OCI-LY1 (cell line): ENCODE data around the gene ASPDH.

Experiments
- H2AFZ ChIP-seq: fragments of 200-600 bp; sonication (generic), shearing (Covaris generic); 2 replicates; pipeline ENCODE4 v1.6.0; 2014; ENCODE audit warnings: antibody characterized with exemption, mild to moderate bottlenecking, low read length
- H3F3A ChIP-seq: fragments of 200-600 bp; sonication (generic), shearing (Covaris generic); 2 replicates; pipeline ENCODE4 v1.6.0; 2014; ENCODE audit warnings: mild to moderate bottlenecking, antibody characterized with exemption, low read length, moderate library complexity; ENCODE audit not compliant: insufficient read depth
- H3K27ac ChIP-seq: fragments of 200-600 bp; sonication (generic); 2 replicates; pipeline ENCODE4 v1.5.1; 2014; ENCODE audit warnings: low read length, mixed run types, mild to moderate bottlenecking, low read depth; ENCODE audit not compliant: poor library complexity, severe bottlenecking
- H3K27me3 ChIP-seq: fragments of 200-600 bp; sonication (generic); 2 replicates; pipeline ENCODE4 v1.6.0; 2014; ENCODE audit warnings: antibody characterized with exemption, mild to moderate bottlenecking, low read length, moderate library complexity; ENCODE audit not compliant: insufficient read depth
- H3K36me3 ChIP-seq: fragments of 200-600 bp; sonication (generic); 2 replicates; pipeline ENCODE4 v1.6.1; 2014; ENCODE audit warnings: mild to moderate bottlenecking, antibody characterized with exemption, low read length, moderate library complexity, mixed read lengths; ENCODE audit not compliant: insufficient read depth
- H3K4me1 ChIP-seq: fragments of 200-600 bp; sonication (generic); 2 replicates; pipeline ENCODE4 v1.5.1; 2014; ENCODE audit warnings: mild to moderate bottlenecking, low read length, moderate library complexity; ENCODE audit not compliant: insufficient read depth, severe bottlenecking
- H3K4me2 ChIP-seq: fragments of 200-600 bp; sonication (generic), shearing (Covaris generic); 2 replicates; pipeline ENCODE4 v1.6.1; 2014; ENCODE audit warnings: low read length
- H3K4me3 ChIP-seq: fragments of 200-600 bp; sonication (generic); 2 replicates; pipeline ENCODE4 v1.5.1; 2014; ENCODE audit warnings: low read length, low read depth, mild to moderate bottlenecking, mixed read lengths; ENCODE audit not compliant: poor library complexity, severe bottlenecking
- H3K79me2 ChIP-seq: fragments of 200-600 bp; shearing (Covaris generic); 2 replicates; pipeline ENCODE4 v1.6.1; 2016; ENCODE audit warnings: mixed run types, low read length, mixed read lengths; ENCODE audit not compliant: insufficient read depth
- H3K9ac ChIP-seq: fragments of 200-600 bp; sonication (generic), shearing (Covaris generic); 2 replicates; pipeline ENCODE4 v1.6.1; 2014; ENCODE audit warnings: mild to moderate bottlenecking, low read length, mixed read lengths
- H3K9me2 ChIP-seq: fragments of 200-600 bp; sonication (generic), shearing (Covaris generic); 2 replicates; pipeline ENCODE4 v1.6.1; 2014; ENCODE audit warnings: low read depth, mild to moderate bottlenecking, low read length, mixed read lengths
- H3K9me3 ChIP-seq: fragments of 200-600 bp; shearing (Covaris generic); 2 replicates; pipeline ENCODE4 v1.6.1; 2014; ENCODE audit warnings: low read length, mixed read lengths
- H4K20me1 ChIP-seq: fragments of 200-600 bp; sonication (generic), shearing (Covaris generic); 2 replicates; pipeline ENCODE4 v1.6.0; 2016; ENCODE audit warnings: mild to moderate bottlenecking, low read length; ENCODE audit not compliant: insufficient read depth
- EZH2 ChIP-seq: fragments of 200-600 bp; sonication (generic), shearing (Covaris generic); IDR thresholded peaks from 2 replicates; pipeline ENCODE4 v1.8.0; 2017; ENCODE audit warnings: borderline replicate concordance, mixed run types, mild to moderate bottlenecking, antibody characterized with exemption, low read length, moderate library complexity, mixed read lengths
- TF ChIP-seq, protein P1 (sequence below): fragments of 200-600 bp; sonication (generic), shearing (Covaris generic); IDR thresholded peaks from 2 replicates; pipeline ENCODE4 v1.5.1; 2017; ENCODE audit warnings: mild to moderate bottlenecking, antibody characterized with exemption, low read length, moderate library complexity, mixed read lengths

ASPDH gene

DNA sequence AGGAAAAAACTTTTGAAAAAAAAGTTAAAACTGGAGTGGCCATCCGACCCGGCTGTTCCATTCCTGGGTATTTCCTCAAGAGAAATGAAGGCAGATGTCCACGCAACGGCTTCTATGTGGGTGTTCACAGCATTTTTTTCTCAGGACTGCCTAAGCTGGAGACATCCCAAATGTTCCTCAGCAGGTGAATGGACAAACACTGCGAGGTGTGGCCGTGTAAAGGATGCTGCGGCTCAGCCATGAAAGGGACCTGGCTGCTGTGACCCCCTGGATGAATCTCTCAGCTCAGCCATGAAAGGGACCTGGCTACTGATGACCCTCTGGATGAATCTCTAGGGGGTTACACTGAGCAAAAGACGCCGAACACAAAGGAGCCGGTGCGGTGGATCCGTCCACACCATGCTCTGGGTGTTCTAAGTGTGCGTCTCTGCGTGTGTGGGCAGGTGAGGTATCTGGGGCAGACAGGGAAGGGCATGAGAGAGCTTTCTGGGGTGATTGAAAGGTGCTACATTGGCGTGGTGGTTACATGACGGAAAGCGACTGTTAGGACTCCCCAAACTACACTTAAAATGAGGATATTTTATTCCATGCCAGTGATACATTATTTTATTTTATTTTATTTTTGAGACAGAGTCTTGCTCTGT is 7.2 kb upstream of the ASPDH start:
- no peaks in the 10 kb centered on the region for H3K9me2 ChIP-seq
- TF ChIP-seq EZH2: no peak
- TF ChIP-seq, protein P1, sequence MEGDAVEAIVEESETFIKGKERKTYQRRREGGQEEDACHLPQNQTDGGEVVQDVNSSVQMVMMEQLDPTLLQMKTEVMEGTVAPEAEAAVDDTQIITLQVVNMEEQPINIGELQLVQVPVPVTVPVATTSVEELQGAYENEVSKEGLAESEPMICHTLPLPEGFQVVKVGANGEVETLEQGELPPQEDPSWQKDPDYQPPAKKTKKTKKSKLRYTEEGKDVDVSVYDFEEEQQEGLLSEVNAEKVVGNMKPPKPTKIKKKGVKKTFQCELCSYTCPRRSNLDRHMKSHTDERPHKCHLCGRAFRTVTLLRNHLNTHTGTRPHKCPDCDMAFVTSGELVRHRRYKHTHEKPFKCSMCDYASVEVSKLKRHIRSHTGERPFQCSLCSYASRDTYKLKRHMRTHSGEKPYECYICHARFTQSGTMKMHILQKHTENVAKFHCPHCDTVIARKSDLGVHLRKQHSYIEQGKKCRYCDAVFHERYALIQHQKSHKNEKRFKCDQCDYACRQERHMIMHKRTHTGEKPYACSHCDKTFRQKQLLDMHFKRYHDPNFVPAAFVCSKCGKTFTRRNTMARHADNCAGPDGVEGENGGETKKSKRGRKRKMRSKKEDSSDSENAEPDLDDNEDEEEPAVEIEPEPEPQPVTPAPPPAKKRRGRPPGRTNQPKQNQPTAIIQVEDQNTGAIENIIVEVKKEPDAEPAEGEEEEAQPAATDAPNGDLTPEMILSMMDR: no peak
- H3K79me2 ChIP-seq: no peaks in the 10 kb centered on the region
- no peak overlapping the region for H2AFZ ChIP-seq
- no peaks in the 10 kb centered on the region for H3F3A ChIP-seq
- H4K20me1 ChIP-seq: no peaks in the 10 kb centered on the region
- no peak overlapping the region for H3K27ac ChIP-seq
- no peak overlapping the region for H3K9ac ChIP-seq
- no peak overlapping the region for H3K4me2 ChIP-seq
- no peak overlapping the region for H3K4me3 ChIP-seq
- no peaks in the 10 kb centered on the region for H3K36me3 ChIP-seq
- H3K27me3 ChIP-seq: 0 out of 2 replicates have a peak, but pooled peaks cover 4% of the 10 kb centered on the region
- no peaks in the 10 kb centered on the region for H3K4me1 ChIP-seq
- H3K9me3 ChIP-seq: no peaks in the 10 kb centered on the region

DNA sequence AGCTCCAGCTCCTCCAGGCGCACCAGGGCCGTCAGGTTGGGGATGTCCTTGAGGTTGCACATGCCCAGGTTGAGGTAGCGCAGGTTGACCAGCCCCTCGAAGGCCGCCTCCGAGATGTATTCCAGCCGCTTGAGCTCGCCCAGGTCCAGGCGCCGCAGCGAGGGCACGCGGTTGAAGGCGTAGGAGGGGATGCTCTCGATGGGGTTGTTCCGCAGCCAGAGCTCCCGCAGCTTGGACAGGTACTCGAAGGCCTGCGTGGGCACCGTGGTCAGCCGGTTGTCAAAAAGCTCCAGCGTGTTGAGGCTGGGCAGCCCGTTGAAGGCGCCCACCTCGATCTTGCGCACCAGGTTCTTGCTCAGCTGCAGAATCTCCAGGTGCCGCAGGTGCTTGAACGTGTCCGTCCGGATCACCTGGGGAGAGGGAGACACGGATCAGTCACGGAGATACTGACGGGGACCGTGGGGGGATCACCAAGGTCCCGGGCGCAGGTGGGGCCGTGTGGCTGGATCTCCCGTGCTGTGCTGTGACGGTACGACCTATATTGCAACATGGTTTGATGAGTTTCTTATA is 5.4 kb upstream of the ASPDH start:
- Histone ChIP-seq H3K4me2 (no peak overlapping the region), H3K4me1 (no peaks in the 10 kb centered on the region), H3K9ac (no peak overlapping the region), H2AFZ (no peak overlapping the region), H3K27me3 (0 out of 2 replicates have a peak, but pooled peaks cover 4% of the 10 kb centered on the region), H3K4me3 (no peak overlapping the region), H3K79me2 (no peaks in the 10 kb centered on the region), H4K20me1 (no peaks in the 10 kb centered on the region), H3K9me2 (no peaks in the 10 kb centered on the region), H3K27ac (no peak overlapping the region), H3K36me3 (no peaks in the 10 kb centered on the region), H3F3A (no peaks in the 10 kb centered on the region), H3K9me3 (no peaks in the 10 kb centered on the region)
- TF ChIP-seq, protein P1: no peak
- no peak for TF ChIP-seq EZH2

DNA sequence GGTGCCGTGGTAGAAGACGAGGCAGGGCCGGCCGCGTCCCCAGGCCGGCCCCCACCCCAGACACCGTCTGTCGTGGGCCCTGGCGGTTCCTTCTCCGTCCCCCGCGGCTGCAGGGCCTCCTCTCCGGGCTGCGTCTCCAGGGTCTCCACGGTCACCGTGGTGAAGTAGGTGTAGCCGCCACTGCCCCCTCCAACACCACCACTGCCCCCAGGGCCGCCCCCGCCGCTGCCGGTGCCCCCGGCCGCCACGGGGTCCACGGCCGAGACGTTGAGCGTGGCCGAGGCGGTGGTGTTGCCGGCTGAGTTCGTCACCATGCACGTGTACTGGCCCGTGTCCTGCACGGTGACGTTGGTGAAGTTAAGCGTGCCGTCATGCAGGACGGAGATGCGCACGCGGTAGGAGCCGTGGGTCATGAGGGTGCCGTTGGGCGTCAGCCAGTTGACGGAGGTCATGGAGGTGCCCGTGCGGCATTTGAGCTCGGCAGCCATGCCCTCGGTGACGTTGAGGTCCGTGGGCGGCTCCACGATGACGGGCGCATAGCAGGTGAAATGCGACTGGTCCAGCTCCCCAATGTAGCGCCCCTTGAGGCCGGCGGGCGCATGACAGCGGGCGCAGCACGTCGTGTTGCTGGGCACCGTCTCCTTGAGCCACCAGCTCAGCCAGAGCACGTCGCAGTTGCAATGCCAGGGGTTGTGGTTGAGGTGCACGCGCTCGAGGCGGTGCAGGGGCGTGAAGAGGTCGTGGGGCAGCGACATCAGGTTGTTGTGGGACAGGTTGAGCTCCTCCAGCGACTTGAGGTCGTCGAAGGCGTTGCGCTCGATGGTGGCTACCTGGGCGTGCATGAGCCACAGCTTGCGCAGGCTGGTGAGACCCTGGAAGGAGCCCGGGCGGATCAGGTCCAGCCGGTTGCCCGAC is 4.6 kb upstream of the ASPDH start:
- Histone ChIP-seq H3K4me2 (no peak overlapping the region), H3K79me2 (no peaks in the 10 kb centered on the region), H3K27ac (no peak overlapping the region), H3K4me1 (no peaks in the 10 kb centered on the region), H3K36me3 (no peaks in the 10 kb centered on the region), H3F3A (no peaks in the 10 kb centered on the region), H3K9ac (no peak overlapping the region), H3K9me3 (no peaks in the 10 kb centered on the region), H3K4me3 (no peak overlapping the region), H3K9me2 (no peaks in the 10 kb centered on the region), H2AFZ (no peak overlapping the region), H3K27me3 (0 out of 2 replicates have a peak, but pooled peaks cover 4% of the 10 kb centered on the region), H4K20me1 (no peaks in the 10 kb centered on the region)
- TF ChIP-seq EZH2: no peak
- TF ChIP-seq, protein P1: peak; percentile 34; the same call in 1 of the 2 replicates
